ENCODE data around the gene COL12A1. TPM values are rescaled to one million over a fixed set of nuclear protein-coding genes. Genes with fewer than 3 reads are reported as not detected.

COL12A1 gene
- total and polyA plus RNA-seq, 2 of the 13 experiments (the other 11 are each of a cell fraction or from before 2014, with no cell fraction given): 0.02 TPM; not detected in 1

DNA sequence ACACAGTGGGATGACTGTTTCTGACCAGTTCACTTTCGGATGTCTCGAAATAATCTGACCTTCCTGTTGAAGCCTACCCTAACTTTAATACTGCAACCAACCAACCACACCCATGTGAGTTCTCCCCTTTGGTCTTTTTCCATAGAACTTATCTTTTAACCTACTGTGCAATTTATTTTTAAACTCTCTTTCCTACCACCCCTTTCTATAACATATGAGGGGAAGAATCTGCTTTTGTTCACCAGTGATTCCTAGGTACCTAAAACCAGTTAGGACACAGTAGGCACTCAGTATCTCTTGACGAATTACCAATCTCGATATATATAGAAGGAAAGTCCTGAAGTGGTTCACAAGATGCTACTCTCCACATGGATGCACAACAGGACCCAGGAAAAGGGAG lies 30.8 kb upstream of the COL12A1 start:
- peaks cover 1 to 17% of the 10 kb centered on the region in 2 experiments; a peak in 4 of 5 replicates for H3K36me3 ChIP-seq (replicated peaks in 1 of 2; ENCODE audit: control insufficient read depth in 1 of 2, insufficient read depth in 2 of 2, low read length in 2 of 2)
- ChIA-PET POLR2A (no interaction called here), CTCF (ENCODE audit: low intra/inter-chr PET ratio, low total read pairs) (no interaction called here)
- intact Hi-C loops (cut with micrococcal nuclease; ENCODE audit: unreplicated experiment) (no loop called here), in situ Hi-C loops (cut with HindIII; ENCODE audit: extremely low pct_ligation_motif_present, low pct_unique_long_range_greater_than_20kb) (no loop called here)
- no peaks in the 10 kb centered on the region for H3K9me3 ChIP-seq (ENCODE audit: low read length)
- H2AFZ ChIP-seq (ENCODE audit: low read length): no peak overlapping the region
- peaks cover 9% of the 10 kb centered on the region for H3K4me1 ChIP-seq (ENCODE audit: insufficient read depth, low read length)
- TF ChIP-seq SSRP1 (CRISPR knock-in tag; IDR thresholded peaks at IDR 0.05): 0 out of 2 replicates have a peak, but pooled peaks have one; percentile 84
- 0 out of 2 replicates have a peak, but pooled peaks have one; percentile 33 for TF ChIP-seq POLR2G (IDR thresholded peaks at IDR 0.05; ENCODE audit: low read depth, low read length)
- TF ChIP-seq RBM22 (optimal IDR thresholded peaks at IDR 0.05; ENCODE audit: low read length): peak; percentile 36
- TF ChIP-seq, protein P1, sequence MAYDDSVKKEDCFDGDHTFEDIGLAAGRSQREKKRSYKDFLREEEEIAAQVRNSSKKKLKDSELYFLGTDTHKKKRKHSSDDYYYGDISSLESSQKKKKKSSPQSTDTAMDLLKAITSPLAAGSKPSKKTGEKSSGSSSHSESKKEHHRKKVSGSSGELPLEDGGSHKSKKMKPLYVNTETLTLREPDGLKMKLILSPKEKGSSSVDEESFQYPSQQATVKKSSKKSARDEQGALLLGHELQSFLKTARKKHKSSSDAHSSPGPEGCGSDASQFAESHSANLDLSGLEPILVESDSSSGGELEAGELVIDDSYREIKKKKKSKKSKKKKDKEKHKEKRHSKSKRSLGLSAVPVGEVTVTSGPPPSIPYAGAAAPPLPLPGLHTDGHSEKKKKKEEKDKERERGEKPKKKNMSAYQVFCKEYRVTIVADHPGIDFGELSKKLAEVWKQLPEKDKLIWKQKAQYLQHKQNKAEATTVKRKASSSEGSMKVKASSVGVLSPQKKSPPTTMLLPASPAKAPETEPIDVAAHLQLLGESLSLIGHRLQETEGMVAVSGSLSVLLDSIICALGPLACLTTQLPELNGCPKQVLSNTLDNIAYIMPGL (CRISPR knock-in tag; IDR thresholded peaks at IDR 0.05; ENCODE audit: borderline replicate concordance in 1 of 2, low read depth in 1 of 2): no peak
- no TSS peak for BruUV-seq (replicated peaks)
- no peak overlapping the region for H3K4me2 ChIP-seq (ENCODE audit: low read depth, low read length)
- no peaks in the 10 kb centered on the region for H3K27me3 ChIP-seq (ENCODE audit: control insufficient read depth in 1 of 2, insufficient read depth in 2 of 2, low read length in 2 of 2)
- no peak for ATAC-seq
- no peak for DNase-seq (ENCODE audit: low spot score)
- H4K20me1 ChIP-seq (ENCODE audit: insufficient read depth, low read length): peaks cover 5% of the 10 kb centered on the region; the same call in 1 of the 2 replicates
- H3K4me3 ChIP-seq (replicated peaks in 1 of 3; ENCODE audit: insufficient read depth in 1 of 3, low read depth in 2 of 3, low read length in 3 of 3): no peak overlapping the region
- WGBS (ENCODE audit: low lambda C conversion rate): 98% methylated on average over 4 of the region's 4 CpGs
- no peak overlapping the region for H3K27ac ChIP-seq (ENCODE audit: extremely low read length, insufficient read depth, low read length)
- H3K79me2 ChIP-seq (ENCODE audit: insufficient read depth, low read length): peaks cover 12% of the 10 kb centered on the region
- no peak for FAIRE-seq
- no peak overlapping the region for H3K9ac ChIP-seq (ENCODE audit: insufficient read depth, low read depth, low read length)

DNA sequence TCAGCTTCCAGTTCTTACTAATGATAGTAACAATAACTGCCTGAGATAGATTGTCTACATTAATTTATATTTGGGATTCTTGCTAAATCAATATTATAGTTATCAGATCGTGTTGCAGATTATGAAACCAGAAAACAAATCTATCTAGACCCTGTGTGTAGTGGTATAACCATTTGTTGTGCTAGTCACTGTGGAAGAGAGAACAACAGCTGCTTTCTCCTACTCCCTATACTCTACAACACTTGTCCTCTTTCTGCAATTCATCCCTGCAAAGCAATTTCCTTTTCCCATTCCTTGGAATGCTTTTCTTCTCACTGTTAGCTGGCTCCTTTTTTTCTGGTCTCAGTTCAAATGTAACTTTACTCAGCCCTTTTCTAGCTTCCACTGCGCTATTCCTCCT lies 29.4 kb upstream of the COL12A1 start:
- in situ Hi-C loops (cut with HindIII; ENCODE audit: extremely low pct_ligation_motif_present, low pct_unique_long_range_greater_than_20kb): no loop called here
- Histone ChIP-seq H4K20me1 (ENCODE audit: insufficient read depth, low read length) (no peaks in the 10 kb centered on the region; the same call in 1 of the 2 replicates), H3K36me3 (replicated peaks in 1 of 2; ENCODE audit: control insufficient read depth in 1 of 2, insufficient read depth in 2 of 2, low read length in 2 of 2) (peaks cover 1 to 17% of the 10 kb centered on the region in 2 experiments; a peak in 4 of 5 replicates), H3K4me2 (ENCODE audit: low read depth, low read length) (no peak overlapping the region), H3K9ac (ENCODE audit: insufficient read depth, low read depth, low read length) (no peak overlapping the region), H3K4me3 (replicated peaks in 1 of 3; ENCODE audit: insufficient read depth in 1 of 3, low read depth in 2 of 3, low read length in 3 of 3) (no peak overlapping the region), H3K4me1 (ENCODE audit: insufficient read depth, low read length) (no peaks in the 10 kb centered on the region), H3K9me3 (ENCODE audit: low read length) (no peaks in the 10 kb centered on the region), H2AFZ (ENCODE audit: low read length) (no peak overlapping the region), H3K79me2 (ENCODE audit: insufficient read depth, low read length) (no peaks in the 10 kb centered on the region), H3K27ac (ENCODE audit: extremely low read length, insufficient read depth, low read length) (no peak overlapping the region), H3K27me3 (ENCODE audit: control insufficient read depth in 1 of 2, insufficient read depth in 2 of 2, low read length in 2 of 2) (no peaks in the 10 kb centered on the region)
- FAIRE-seq: no peak
- 90% methylated on average over 2 of the region's 2 CpGs for WGBS (ENCODE audit: low lambda C conversion rate)
- intact Hi-C loops (cut with micrococcal nuclease; ENCODE audit: unreplicated experiment): no loop called here
- ATAC-seq: no peak
- ChIA-PET POLR2A (no interaction called here), CTCF (ENCODE audit: low intra/inter-chr PET ratio, low total read pairs) (no interaction called here)
- DNase-seq (ENCODE audit: low spot score): no peak
- BruUV-seq (replicated peaks): no TSS peak
- TF ChIP-seq ZC3H4 (CRISPR knock-in tag; IDR thresholded peaks at IDR 0.05; ENCODE audit: borderline replicate concordance): no peak
- no peak for TF ChIP-seq SRY (CRISPR knock-in tag; IDR thresholded peaks at IDR 0.05)
- TF ChIP-seq YEATS2 (CRISPR knock-in tag; IDR thresholded peaks at IDR 0.05; ENCODE audit: borderline replicate concordance): no peak
- TF ChIP-seq ZNF749 (CRISPR knock-in tag; IDR thresholded peaks at IDR 0.05; ENCODE audit: borderline replicate concordance): no peak
- no peak for TF ChIP-seq CBX2 (IDR thresholded peaks at IDR 0.05; ENCODE audit: low read depth, low read length)
- no peak for TF ChIP-seq CBX2 (CRISPR knock-in tag; IDR thresholded peaks at IDR 0.05; ENCODE audit: low read depth)
- TF ChIP-seq ZNF780A (CRISPR knock-in tag; IDR thresholded peaks at IDR 0.05): no peak
- no peak for TF ChIP-seq MTA1 (CRISPR knock-in tag; IDR thresholded peaks at IDR 0.05; ENCODE audit: borderline replicate concordance)
- no peak for TF ChIP-seq ETV6 (CRISPR knock-in tag; conservative IDR thresholded peaks at IDR 0.05)
- TF ChIP-seq, protein P2, sequence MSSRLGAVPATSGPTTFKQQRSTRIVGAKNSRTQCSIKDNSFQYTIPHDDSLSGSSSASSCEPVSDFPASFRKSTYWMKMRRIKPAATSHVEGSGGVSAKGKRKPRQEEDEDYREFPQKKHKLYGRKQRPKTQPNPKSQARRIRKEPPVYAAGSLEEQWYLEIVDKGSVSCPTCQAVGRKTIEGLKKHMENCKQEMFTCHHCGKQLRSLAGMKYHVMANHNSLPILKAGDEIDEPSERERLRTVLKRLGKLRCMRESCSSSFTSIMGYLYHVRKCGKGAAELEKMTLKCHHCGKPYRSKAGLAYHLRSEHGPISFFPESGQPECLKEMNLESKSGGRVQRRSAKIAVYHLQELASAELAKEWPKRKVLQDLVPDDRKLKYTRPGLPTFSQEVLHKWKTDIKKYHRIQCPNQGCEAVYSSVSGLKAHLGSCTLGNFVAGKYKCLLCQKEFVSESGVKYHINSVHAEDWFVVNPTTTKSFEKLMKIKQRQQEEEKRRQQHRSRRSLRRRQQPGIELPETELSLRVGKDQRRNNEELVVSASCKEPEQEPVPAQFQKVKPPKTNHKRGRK (CRISPR knock-in tag; IDR thresholded peaks at IDR 0.05): no peak
- no peak for TF ChIP-seq NFATC3 (CRISPR knock-in tag; IDR thresholded peaks at IDR 0.05)
